ENCODE results near the gene HOXA13. TPM values are rescaled to one million over a fixed set of nuclear protein-coding genes. Genes with fewer than 3 reads are reported as not detected.

Gene HOXA13
- polyA plus RNA-seq, 4 donors, result 0.01 TPM; not detected in 3

- Histone ChIP-seq H3K36me3 (ENCODE audit: control insufficient read depth in 3 of 3, insufficient read depth in 2 of 3, low read depth in 1 of 3, low read length in 3 of 3) (peaks cover 0 to 35% (median 0%) of the 10 kb centered on the region in 3 donors), H3K9me3 (ENCODE audit: control insufficient read depth in 2 of 2, insufficient read depth in 1 of 2, low read depth in 1 of 2, low read length in 1 of 2) (no peaks in the 10 kb centered on the region), H3K27ac (ENCODE audit: low read depth in 1 of 3, low read length in 2 of 3) (peak overlapping the region in 2 of 3 donors; percentile 52 to 62), H3K4me3 (ENCODE audit: low read depth in 1 of 3, low read length in 3 of 3) (peak overlapping the region in 1 of 3 donors; percentile 29), H3K4me1 (ENCODE audit: control insufficient read depth in 3 of 3, insufficient read depth in 2 of 3, low read depth in 1 of 3, low read length in 2 of 3) (peaks cover 0 to 41% (median 2%) of the 10 kb centered on the region in 3 donors), H3K27me3 (ENCODE audit: control insufficient read depth in 3 of 3, insufficient read depth in 3 of 3, low read length in 3 of 3) (peaks cover 9 to 72% (median 13%) of the 10 kb centered on the region in 3 donors)
- DNase-seq (no peak), FAIRE-seq (no peak)
- WGBS, 3 donors, result 7 to 47% (median 32%) methylated on average over 30 to 31 of the region's 31 CpGs
These were observed 55.1 kb downstream of the HOXA13 start for GRCh38 chr7:27144781-27145164.

Other genes starting within 250 kb of the HOXA13 start
- 1 to 10 TPM in 1 of 4 donors, under 1 TPM in 2, not detected in 1; 0.49 to 4.5 (median 0.81) TPM for gene HOXA1, start 104.1 kb downstream of the HOXA13 start, polyA plus RNA-seq
- gene HOXA2, start 97.4 kb downstream of the HOXA13 start, polyA plus RNA-seq, result 1 to 10 TPM in 1 of 4 donors, under 1 TPM in 1, not detected in 2; 0.97 to 6.9 TPM
- gene HOXA4, start 69.3 kb downstream of the HOXA13 start, polyA plus RNA-seq, result 10 to 100 TPM in 1 of 4 donors, 1 to 10 TPM in 2, not detected in 1; 2.4 to 15.3 (median 7.9) TPM
- gene HOXA5, start 56.4 kb downstream of the HOXA13 start, polyA plus RNA-seq, result 10 to 100 TPM in 1 of 4 donors, 1 to 10 TPM in 2, under 1 TPM in 1; 0.45 to 44.0 (median 5.1) TPM
- 10 to 100 TPM in 1 of 4 donors, under 1 TPM in 2, not detected in 1; 0.46 to 29.7 (median 0.81) TPM for gene HOXA6, start 52.3 kb downstream of the HOXA13 start, polyA plus RNA-seq
- gene HOXA3, start 47.5 kb downstream of the HOXA13 start, polyA plus RNA-seq, result 10 to 100 TPM in 1 of 4 donors, 1 to 10 TPM in 1, under 1 TPM in 2; 0.45 to 47.4 (median 1.9) TPM
- gene HOXA7, start 43.4 kb downstream of the HOXA13 start, polyA plus RNA-seq, result 10 to 100 TPM in 1 of 4 donors, 1 to 10 TPM in 2, not detected in 1; 1.1 to 16.9 (median 1.9) TPM
- gene HOXA9, start 34.6 kb downstream of the HOXA13 start, polyA plus RNA-seq, result 10 to 100 TPM in 1 of 4 donors, under 1 TPM in 1, not detected in 2; 0.28 to 74.3 TPM
- gene HOXA10, start 25.8 kb downstream of the HOXA13 start, polyA plus RNA-seq, result 10 to 100 TPM in 1 of 4 donors, under 1 TPM in 1, not detected in 2; 0.06 to 19.8 TPM
- under 1 TPM in 1 of 4 donors, not detected in 3; 0.04 TPM for gene HOXA11, start 14.9 kb downstream of the HOXA13 start, polyA plus RNA-seq
- gene EVX1, start 42.7 kb upstream of the HOXA13 start, polyA plus RNA-seq, result not detected